B cell (primary cell): Measurements from ENCODE around the gene CREB3L1. TPM values are rescaled to one million over a fixed set of nuclear protein-coding genes. Genes with fewer than 3 reads are reported as not detected.

Experiments
- ATAC-seq: fragments of 200-7000 bp; cut with Tn5 transposase; one replicate; pipeline ENCODE4 v1.10.0; 2021; ENCODE audit warnings: low read depth, mild to moderate bottlenecking, moderate number of reproducible peaks, moderate library complexity
- CTCF ChIA-PET: fragments of 350-600 bp; sonication (Branson Sonifier 250); formaldehyde crosslinking; loops from one replicate; lab custom pipeline; 2021; ENCODE audit warnings: antibody characterized with exemption, inconsistent platforms; lab: Charles Lee
- POLR2A ChIA-PET: fragments of 350-600 bp; sonication (Branson Sonifier 250); formaldehyde crosslinking; loops from one replicate; lab custom pipeline; 2021; ENCODE audit warnings: antibody characterized with exemption; lab: Charles Lee
- DNase-seq: peaks from one replicate; pipeline ENCODE4 v3.0.0; 2013
- H2AFZ ChIP-seq: 2 replicates; pipeline ENCODE4 v1.6.1; 2012; ENCODE audit warnings: mild to moderate bottlenecking, low read depth, low read length; ENCODE audit not compliant: insufficient read depth, poor library complexity, severe bottlenecking
- H3K27ac ChIP-seq, 2 donors: 1 replicate in 1 of 2; 2 replicates in 1 of 2; pipeline ENCODE4 v1.5.1; 2012 to 2013; ENCODE audit warnings: low read length in 2 of 2, mild to moderate bottlenecking in 2 of 2, moderate library complexity in 1 of 2
- H3K27me3 ChIP-seq, 4 experiments: fragments of 200-600 bp in 1 of 4; sonication (generic) in 1 of 4; replicated peaks in 1 of 4; 1 replicate in 2 of 4; 2 replicates in 2 of 4; pipeline versions ENCODE4 v1.6.1 to v1.7.0; 2013 to 2016; ENCODE audit warnings: low read length in 3 of 4, mild to moderate bottlenecking in 2 of 4, mixed read lengths in 1 of 4, moderate library complexity in 1 of 4; ENCODE audit not compliant: insufficient read depth in 4 of 4, control insufficient read depth in 3 of 4; ENCODE audit errors: control extremely low read depth in 1 of 4
- H3K36me3 ChIP-seq, 2 experiments: replicated peaks in 1 of 2; 1 replicate in 1 of 2; 2 replicates in 1 of 2; pipeline versions ENCODE4 v1.6.1 to v1.7.1; 2013; ENCODE audit warnings: low read length in 1 of 2; ENCODE audit not compliant: insufficient read depth in 2 of 2, control insufficient read depth in 1 of 2; ENCODE audit errors: control extremely low read depth in 1 of 2, extremely low read depth in 1 of 2
- H3K4me1 ChIP-seq, 2 donors: fragments of 200-600 bp in 1 of 2; sonication (generic) in 1 of 2; 1 replicate in 1 of 2; 2 replicates in 1 of 2; pipeline versions ENCODE4 v1.5.1 to v1.6.1; 2013 to 2017; ENCODE audit warnings: low read length in 2 of 2; ENCODE audit not compliant: control insufficient read depth in 2 of 2, insufficient read depth in 2 of 2
- H3K4me2 ChIP-seq: replicated peaks from 2 replicates; pipeline ENCODE3; 2012; ENCODE audit warnings: mild to moderate bottlenecking, low read depth, low read length; ENCODE audit not compliant: poor library complexity, severe bottlenecking
- H3K4me3 ChIP-seq, 5 experiments: fragments of 200-600 bp in 1 of 5; sonication (generic) in 1 of 5; 1 replicate in 3 of 5; 2 replicates in 2 of 5; pipeline versions ENCODE4 v1.5.1 to v1.7.0; 2011 to 2016; ENCODE audit warnings: low read length in 4 of 5, mild to moderate bottlenecking in 4 of 5, low read depth in 2 of 5, control low read depth in 1 of 5, moderate library complexity in 1 of 5; ENCODE audit not compliant: insufficient read depth in 1 of 5; ENCODE audit errors: control extremely low read depth in 1 of 5, extremely low read depth in 1 of 5
- H3K79me2 ChIP-seq: fragments of 200-600 bp; sonication (generic); one replicate; pipeline ENCODE4 v1.6.0; 2016; ENCODE audit warnings: low read length; ENCODE audit not compliant: control insufficient read depth, insufficient read depth
- H3K9ac ChIP-seq: fragments of 200-600 bp; sonication (generic); 2 replicates; pipeline ENCODE4 v1.6.1; 2017; ENCODE audit warnings: mild to moderate bottlenecking, low read length, moderate library complexity
- H3K9me3 ChIP-seq, 3 donors: one replicate each; pipeline versions ENCODE4 v1.6.1 to v1.7.1; 2013; ENCODE audit warnings: low read length in 2 of 3; ENCODE audit not compliant: control insufficient read depth in 2 of 3, insufficient read depth in 1 of 3; ENCODE audit errors: control extremely low read depth in 1 of 3
- H4K20me1 ChIP-seq: 2 replicates; pipeline ENCODE4 v1.6.0; 2012; ENCODE audit warnings: mild to moderate bottlenecking, low read length; ENCODE audit not compliant: insufficient read depth, control insufficient read depth, poor library complexity, severe bottlenecking
- H3K27ac Mint-ChIP-seq: one replicate; pipeline ENCODE4 v1.8.0; 2021; ENCODE audit warnings: mixed read lengths
- H3K27me3 Mint-ChIP-seq: one replicate; pipeline ENCODE4 v1.8.0; 2021; ENCODE audit warnings: mixed read lengths
- H3K4me1 Mint-ChIP-seq: one replicate; pipeline ENCODE4 v1.8.0; 2021; ENCODE audit warnings: mixed read lengths
- H3K4me3 Mint-ChIP-seq: one replicate; pipeline ENCODE4 v1.8.0; 2021; ENCODE audit warnings: mixed read lengths
- H3K9me3 Mint-ChIP-seq: one replicate; pipeline ENCODE4 v1.8.0; 2022; ENCODE audit warnings: mixed read lengths; ENCODE audit not compliant: insufficient read depth
- CTCF ChIP-seq: fragments of 200-600 bp; IDR thresholded peaks from one replicate; pipeline ENCODE4 v1.8.0; 2022; ENCODE audit warnings: antibody characterized with exemption, mild to moderate bottlenecking
- EZH2 ChIP-seq: IDR thresholded peaks from 2 replicates; pipeline ENCODE4 v1.6.1; 2012; ENCODE audit warnings: borderline replicate concordance, low read depth, mild to moderate bottlenecking, moderate library complexity, low read length; ENCODE audit not compliant: insufficient read depth, poor library complexity, severe bottlenecking
- WGBS: methylation state at CpG from one replicate; pipeline ENCODE4 v1.1.5; 2013; ENCODE audit warnings: missing lambda C conversion rate; ENCODE audit not compliant: insufficient coverage; 5-methylcytosine and 5-hydroxymethylcytosine counted together
- intact Hi-C: fragments of 100-400 bp; cut with micrococcal nuclease; formaldehyde crosslinking; loops from one replicate; pipeline ENCODE4 v1.10.0; 2022
- polyA plus RNA-seq: library from polyadenylated mRNA; depleted of rRNA; stranded (reverse); fragments of >200 nt; gene quantifications from 2 replicates; pipeline ENCODE4 v1.2.3, GENCODE V29; 2012
- total RNA-seq, 2 donors: library from RNA; stranded (reverse); fragments of 120-200 nt in 1 of 2; gene quantifications; 1 replicate in 1 of 2; 2 replicates in 1 of 2; pipeline versions ENCODE4 v1.2.3 to v1.2.4, GENCODE V29; 2013 to 2022

CREB3L1 gene
- total and polyA plus RNA-seq, 2 donors (not counting 1 experiment from before 2014, with no cell fraction given) = not detected

- peaks cover 7% of the 10 kb centered on the region for H3K4me1 Mint-ChIP-seq
- Histone ChIP-seq H3K4me3 (no peak overlapping the region), H3K9ac (no peak overlapping the region), H3K27me3 (peaks cover 0 to 25% (median 10%) of the 10 kb centered on the region in 4 experiments), H3K79me2 (no peaks in the 10 kb centered on the region), H3K9me3 (peaks cover 0 to 10% (median 0%) of the 10 kb centered on the region in 3 donors), H3K4me2 (no peak overlapping the region), H3K36me3 (no peaks in the 10 kb centered on the region), H2AFZ (no peak overlapping the region), H3K27ac (no peak overlapping the region), H3K4me1 (peaks cover 15 to 16% of the 10 kb centered on the region in 2 donors), H4K20me1 (no peaks in the 10 kb centered on the region)
- POLR2A ChIA-PET = no interaction called here
- ATAC-seq = no peak
- no peaks in the 10 kb centered on the region for H3K9me3 Mint-ChIP-seq
- H3K4me3 Mint-ChIP-seq = no peak overlapping the region
- no peak overlapping the region for H3K27ac Mint-ChIP-seq
- TF ChIP-seq EZH2 (no peak), CTCF (no peak)
- CTCF ChIA-PET = no interaction called here
- peaks cover 39% of the 10 kb centered on the region for H3K27me3 Mint-ChIP-seq
- intact Hi-C loops = no loop called here
- DNase-seq = no peak
- 81% methylated on average over 9 of the region's 10 CpGs for WGBS
These were observed 14.1 kb downstream of the CREB3L1 start for GRCh38 chr11:46291441-46292150.

- intact Hi-C loops = no loop called here
- peaks cover 7% of the 10 kb centered on the region for H3K4me1 Mint-ChIP-seq
- no peak overlapping the region for H3K4me2 ChIP-seq
- ATAC-seq = no peak
- peaks cover 0 to 38% (median 20%) of the 10 kb centered on the region in 4 experiments for H3K27me3 ChIP-seq
- H3K4me1 ChIP-seq = peaks cover 15 to 16% of the 10 kb centered on the region in 2 donors
- H3K9me3 ChIP-seq = peaks cover 0 to 14% (median 0%) of the 10 kb centered on the region in 3 donors
- no peak overlapping the region for H3K4me3 ChIP-seq
- peaks cover 47% of the 10 kb centered on the region for H3K27me3 Mint-ChIP-seq
- TF ChIP-seq CTCF (no peak), EZH2 (no peak)
- H3K4me3 Mint-ChIP-seq = no peak overlapping the region
- H3K9me3 Mint-ChIP-seq = no peaks in the 10 kb centered on the region
- CTCF ChIA-PET = no interaction called here
- no peaks in the 10 kb centered on the region for H3K36me3 ChIP-seq
- H2AFZ ChIP-seq = no peak overlapping the region
- H3K27ac Mint-ChIP-seq = no peak overlapping the region
- no peak overlapping the region for H3K27ac ChIP-seq
- WGBS = 95% methylated on average over 13 of the region's 13 CpGs
- H3K9ac ChIP-seq = no peak overlapping the region
- POLR2A ChIA-PET = no interaction called here
- H3K79me2 ChIP-seq = no peaks in the 10 kb centered on the region
- DNase-seq = no peak
- H4K20me1 ChIP-seq = no peaks in the 10 kb centered on the region
These were observed 15.6 kb downstream of the CREB3L1 start for GRCh38 chr11:46293066-46293465.
